Activated T-helper 1 cell treated with anti-CD3 and anti-CD28 coated beads, Interleukin-12 subunit alpha, Interleukin-12 subunit beta, Interleukin-2, Interleukin-4 antibody, amounts not matched to agents 30 ng/mL and 10 ng/mL and 1 ng/mL, durations not matched to agents 14 hours and 24 hours and 36 hours (primary cell): ENCODE results near the gene KCNQ1. TPM values are rescaled to one million over a fixed set of nuclear protein-coding genes. Genes with fewer than 3 reads are reported as not detected.

Experiments
- DNase-seq: peaks from one replicate; pipeline ENCODE4 v3.0.0; 2021; ENCODE audit warnings: low spot score
- H3K27ac Mint-ChIP-seq: one replicate; pipeline ENCODE4 v1.8.0; 2021; ENCODE audit warnings: mild to moderate bottlenecking, mixed read lengths
- H3K27me3 Mint-ChIP-seq: one replicate; pipeline ENCODE4 v1.8.0; 2022; ENCODE audit warnings: mild to moderate bottlenecking, moderate library complexity, mixed read lengths; ENCODE audit not compliant: insufficient read depth
- H3K36me3 Mint-ChIP-seq: one replicate; pipeline ENCODE4 v1.8.0; 2021; ENCODE audit warnings: low read depth, mixed read lengths
- H3K4me1 Mint-ChIP-seq: one replicate; pipeline ENCODE4 v1.8.0; 2021; ENCODE audit warnings: low read depth, mixed read lengths
- H3K4me3 Mint-ChIP-seq: one replicate; pipeline ENCODE4 v1.8.0; 2021; ENCODE audit warnings: mild to moderate bottlenecking, moderate library complexity, mixed read lengths
- H3K9me3 Mint-ChIP-seq: one replicate; pipeline ENCODE4 v1.8.0; 2021; ENCODE audit warnings: mixed read lengths
- intact Hi-C: fragments of 100-400 bp; cut with micrococcal nuclease; formaldehyde crosslinking; loops from one replicate; pipeline ENCODE4 v1.15.1; 2024
- total RNA-seq: library from RNA; stranded (reverse); gene quantifications from 2 replicates; pipeline ENCODE4 v1.2.3, GENCODE V29; 2022

The KCNQ1 gene
- total RNA-seq, 1 donor from 2014 or later: 6.4 TPM

- no peak for DNase-seq
- H3K4me1 Mint-ChIP-seq: peaks cover 34% of the 10 kb centered on the region
- intact Hi-C loops: no loop called here
- no peaks in the 10 kb centered on the region for H3K36me3 Mint-ChIP-seq
- no peak overlapping the region for H3K27ac Mint-ChIP-seq
- no peak overlapping the region for H3K4me3 Mint-ChIP-seq
- no peaks in the 10 kb centered on the region for H3K9me3 Mint-ChIP-seq
- H3K27me3 Mint-ChIP-seq: no peaks in the 10 kb centered on the region
These were observed 452.2 kb downstream of the KCNQ1 start for GRCh38 chr11:2897048-2897447.

- peak; percentile 45 for DNase-seq
- H3K27ac Mint-ChIP-seq: peak overlapping the region; percentile 92
- peaks cover 36% of the 10 kb centered on the region for H3K4me1 Mint-ChIP-seq
- intact Hi-C loops: loop anchor here (2.0 kb wide), 1 partner anchor 14 kb away; the partner anchor contains the start of gene CDKN1C
- H3K4me3 Mint-ChIP-seq: peak overlapping the region; percentile 82
- no peaks in the 10 kb centered on the region for H3K36me3 Mint-ChIP-seq
- no peaks in the 10 kb centered on the region for H3K27me3 Mint-ChIP-seq
- H3K9me3 Mint-ChIP-seq: no peaks in the 10 kb centered on the region
These were observed 453.7 kb downstream of the KCNQ1 start for GRCh38 chr11:2898366-2899079.

Other genes with a start within 250 kb of the KCNQ1 start
- 0.42 and 0.54 TPM in 2 replicates for gene ASCL2, start 174.4 kb upstream of the KCNQ1 start, total RNA-seq
- 2.3 and 2.5 TPM in 2 replicates for gene C11orf21, start 143.1 kb upstream of the KCNQ1 start, total RNA-seq
- 2.1 and 2.2 TPM in 2 replicates for gene TSPAN32, start 143.0 kb upstream of the KCNQ1 start, total RNA-seq
- gene CD81, start 67.7 kb upstream of the KCNQ1 start, total RNA-seq: 236 and 247 TPM in 2 replicates
- 70.8 and 76.4 TPM in 2 replicates for gene TSSC4, start 44.3 kb upstream of the KCNQ1 start, total RNA-seq
- gene TRPM5, start 494 bp upstream of the KCNQ1 start, total RNA-seq: not detected in 2 replicates